Stimulated activated CD8-positive, alpha-beta memory T cell treated with anti-CD3 and anti-CD28 coated beads, Interleukin-12 subunit alpha, Interleukin-12 subunit beta, amount 100 ng/mL, for 24 hours (primary cell): ENCODE data around the gene STIM1.
"Not testable (repeated sequence)": the region's sequence is repeated elsewhere in the genome, so short reads cannot be mapped to it uniquely, and the experiment has no call there.

Experiments used
- DNase-seq: peaks from one replicate; pipeline ENCODE4 v3.0.0-alpha.2; 2020; ENCODE audit errors: extremely low read depth

STIM1 gene

DNA sequence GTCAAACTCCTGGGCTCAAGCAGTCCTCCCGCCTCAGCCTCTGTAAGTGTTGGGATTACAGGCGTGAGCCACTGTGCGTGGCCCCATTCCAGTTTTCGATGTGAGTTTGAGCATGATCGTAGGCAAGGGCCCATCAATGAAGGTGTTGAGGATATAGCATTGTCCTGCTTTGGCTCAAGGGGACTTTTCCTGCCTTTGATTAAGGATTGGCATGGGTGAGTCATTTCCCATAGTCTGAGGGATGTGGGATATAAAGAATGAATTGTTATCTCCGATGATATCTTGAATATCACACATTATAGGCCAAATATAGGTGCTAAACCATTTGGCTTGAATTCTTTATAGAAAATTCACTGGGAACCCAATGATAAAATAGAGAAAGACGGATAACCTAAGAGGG lies 30.4 kb downstream of the STIM1 start:
- DNase-seq, result no peak

DNA sequence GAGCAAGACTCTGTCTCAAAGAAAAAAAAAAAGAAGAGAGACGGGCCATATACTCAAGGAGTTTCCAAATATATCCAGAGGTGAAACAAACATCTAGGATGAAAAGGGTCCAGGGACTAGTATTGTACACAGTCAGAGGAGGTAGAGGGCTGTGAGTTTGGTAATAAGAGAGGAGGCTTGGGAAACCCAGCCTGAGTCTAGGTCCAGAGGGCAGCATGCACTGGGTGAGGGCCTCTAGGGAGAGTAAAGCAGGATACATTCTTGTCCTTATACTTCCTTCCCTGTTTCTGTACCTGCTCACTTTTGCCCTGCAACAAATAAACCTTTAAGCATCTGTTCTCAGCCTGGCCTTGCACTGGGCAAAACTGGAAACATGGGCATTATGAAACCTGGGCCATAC lies 31.5 kb downstream of the STIM1 start:
- DNase-seq, result no peak

DNA sequence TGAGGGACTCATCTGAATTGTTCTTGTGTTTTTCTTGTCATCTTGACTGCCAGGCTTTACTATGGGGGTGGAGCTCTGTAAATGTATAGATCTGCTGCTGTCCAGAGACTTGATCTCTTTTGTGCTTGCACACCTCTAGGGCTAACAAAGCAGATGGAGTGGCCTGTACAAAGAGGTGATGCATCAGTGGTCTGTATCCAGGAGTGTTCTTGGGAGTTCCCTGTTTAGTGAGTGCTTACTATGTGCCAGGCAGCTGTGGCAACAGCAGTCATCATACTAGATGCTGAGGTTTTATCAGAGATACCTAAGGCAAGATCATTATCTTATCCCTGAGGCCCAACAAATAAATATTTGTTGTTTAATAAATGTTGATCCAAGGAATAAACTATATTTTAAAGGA lies 33.4 kb downstream of the STIM1 start:
- DNase-seq, result no peak

DNA sequence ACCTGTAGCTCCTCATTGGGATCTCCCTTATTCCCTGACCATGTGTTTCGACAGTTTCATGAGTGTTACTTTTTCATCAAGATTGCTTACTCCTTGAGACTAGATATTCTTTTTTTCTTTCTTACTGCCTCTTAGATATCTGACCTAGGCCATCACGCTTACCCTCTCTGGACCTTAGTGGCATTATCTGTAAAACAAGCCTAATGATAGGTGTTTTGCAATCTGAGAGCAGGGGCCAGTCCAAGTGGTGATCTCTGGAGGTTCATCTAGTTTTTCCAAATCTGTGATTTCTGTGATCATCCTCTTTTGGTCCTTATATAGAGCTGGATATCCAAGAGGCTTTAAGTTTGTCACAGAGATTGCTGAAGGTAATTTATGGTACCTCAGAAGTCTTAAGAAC lies 34.5 kb downstream of the STIM1 start:
- no peak for DNase-seq

DNA sequence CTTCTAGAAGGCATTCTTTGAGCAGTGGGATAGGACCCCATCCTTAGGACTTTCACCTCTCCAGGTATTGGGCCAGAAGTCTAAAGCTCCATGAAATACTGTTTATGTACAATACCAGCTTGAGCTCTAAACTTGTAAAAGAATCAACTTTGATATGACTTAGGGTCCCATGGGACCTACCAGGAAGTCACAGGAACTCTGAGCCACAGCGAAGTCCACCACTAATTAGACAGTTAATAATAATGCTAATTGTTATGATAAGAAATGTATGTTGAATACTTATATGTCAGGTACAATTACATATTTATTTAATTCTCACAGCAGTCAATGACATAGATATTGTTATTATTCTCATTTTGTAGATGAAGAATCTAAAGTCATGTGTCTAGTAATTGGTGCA lies 35.3 kb downstream of the STIM1 start:
- no peak for DNase-seq

DNA sequence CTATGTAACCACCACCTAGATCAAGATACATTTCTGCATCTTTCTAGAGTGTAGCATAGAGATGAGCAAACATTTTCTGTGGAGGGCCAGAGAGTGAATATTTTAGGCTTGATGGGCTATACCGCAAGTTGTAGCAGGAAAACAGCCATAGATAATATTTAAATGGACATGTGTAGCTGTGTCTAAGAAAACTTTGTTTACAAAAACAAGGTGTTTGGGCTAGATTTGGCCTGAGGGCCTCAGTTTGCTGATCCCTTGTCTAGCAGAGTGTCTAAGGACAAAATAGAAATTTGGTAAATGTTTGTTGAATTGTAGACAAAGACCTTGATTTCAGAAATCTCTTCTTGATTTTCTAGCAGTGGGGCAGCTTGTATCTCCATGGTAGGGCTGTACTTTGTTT lies 36.3 kb downstream of the STIM1 start:
- DNase-seq, result no peak

DNA sequence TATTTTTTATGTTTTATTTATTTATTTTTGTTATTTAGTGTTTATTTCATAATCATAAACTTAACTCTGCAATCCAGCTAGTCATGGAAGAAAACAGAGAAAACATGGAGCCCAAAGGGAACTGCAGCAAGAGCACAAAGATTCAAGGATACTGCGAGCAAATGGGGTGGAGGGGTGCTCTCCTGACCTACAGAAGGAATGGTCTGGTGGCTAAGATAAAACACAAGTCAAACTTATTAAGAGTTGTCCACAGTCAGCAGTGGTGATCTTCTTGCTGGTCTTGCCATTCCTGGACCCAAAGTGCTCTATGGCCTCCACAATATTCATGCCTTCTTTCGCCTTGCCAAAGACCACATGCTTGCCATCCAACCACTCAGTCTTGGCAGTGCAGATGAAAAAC lies 36.7 kb downstream of the STIM1 start:
- DNase-seq, result no peak

DNA sequence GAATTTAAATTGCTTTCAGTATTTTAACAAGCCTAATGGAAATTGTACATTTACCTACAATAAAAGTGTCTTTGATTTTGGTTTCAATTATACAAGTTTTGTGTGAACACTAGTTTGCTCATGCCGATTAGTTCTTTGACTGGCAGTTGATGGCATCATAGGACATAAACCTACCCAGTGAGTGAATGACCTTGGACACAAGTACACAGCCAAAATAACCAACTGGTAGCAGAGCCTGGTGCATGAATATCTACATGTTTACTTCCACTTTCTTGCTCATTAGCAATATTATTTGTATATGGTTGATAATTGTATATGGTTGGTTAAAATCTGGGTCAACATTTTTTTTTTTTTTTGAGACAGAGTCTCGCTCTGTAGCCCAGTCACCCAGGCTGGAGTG lies 37.8 kb downstream of the STIM1 start:
- DNase-seq, result no peak

DNA sequence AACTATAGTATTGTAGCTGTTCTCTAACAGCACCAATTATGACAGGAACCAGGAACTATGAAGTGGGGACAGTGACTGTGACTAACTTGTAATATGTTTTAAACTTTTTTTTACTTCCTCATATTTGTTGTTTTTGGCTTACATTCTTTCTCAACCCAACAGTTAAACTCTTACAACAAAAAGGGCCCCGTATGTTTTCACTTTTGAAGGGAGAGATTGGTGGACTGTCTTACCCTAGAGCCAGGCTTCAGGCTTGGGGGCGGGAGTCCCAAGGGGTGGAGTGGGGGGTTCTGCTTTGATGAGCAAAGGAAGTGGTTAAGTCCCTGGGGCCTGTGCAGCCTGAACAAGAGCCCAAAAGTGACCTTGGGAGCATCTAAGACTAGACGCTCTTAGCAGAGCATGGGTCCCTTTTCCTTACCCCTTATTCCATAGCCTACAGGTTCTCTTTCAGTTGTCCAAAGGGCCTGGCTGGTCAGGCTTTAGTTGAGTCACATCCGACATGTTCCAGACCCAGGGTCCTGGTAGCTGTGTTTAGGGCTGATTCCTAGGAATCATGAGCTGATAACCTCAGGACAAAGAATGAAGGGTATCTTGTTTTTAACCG lies 38.8 kb downstream of the STIM1 start:
- DNase-seq, result no peak

DNA sequence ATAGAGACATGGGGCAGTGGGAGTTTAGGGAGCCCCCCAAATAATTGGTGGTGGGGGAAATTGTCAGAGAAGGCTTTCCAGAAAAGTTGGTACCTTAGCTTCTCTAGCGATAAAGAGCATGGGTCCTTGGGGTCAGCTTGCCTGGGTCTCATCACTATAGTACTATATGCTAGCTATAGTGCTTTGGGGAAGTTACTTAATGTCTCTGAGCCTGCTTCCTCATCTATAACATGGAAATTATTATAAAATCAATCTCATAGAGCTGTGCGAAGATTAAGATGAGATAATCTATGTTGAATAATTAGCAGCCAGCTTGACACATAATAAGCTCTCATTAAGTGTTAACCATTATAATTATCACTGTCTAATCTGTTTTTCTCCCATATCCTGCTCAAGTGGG lies 41.2 kb downstream of the STIM1 start:
- no peak for DNase-seq

DNA sequence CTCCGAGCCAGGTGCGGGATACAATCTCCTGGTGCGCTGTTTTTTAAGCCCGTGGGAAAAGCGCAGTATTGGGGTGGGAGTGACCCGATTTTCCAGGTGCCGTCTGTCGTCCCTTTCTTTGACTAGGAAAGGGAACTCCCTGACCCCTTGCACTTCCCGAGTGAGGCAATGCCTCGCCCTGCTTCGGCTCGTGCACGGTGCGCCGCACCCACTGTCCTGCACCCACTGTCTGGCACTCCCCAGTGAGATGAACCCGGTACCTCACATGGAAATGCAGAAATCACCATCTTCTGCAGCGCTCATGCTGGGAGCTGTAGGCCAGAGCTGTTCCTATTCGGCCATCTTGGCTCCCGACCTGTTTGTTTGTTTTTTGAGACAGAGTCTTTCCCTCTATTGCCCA lies 44.8 kb downstream of the STIM1 start:
- not testable (repeated sequence) for DNase-seq

DNA sequence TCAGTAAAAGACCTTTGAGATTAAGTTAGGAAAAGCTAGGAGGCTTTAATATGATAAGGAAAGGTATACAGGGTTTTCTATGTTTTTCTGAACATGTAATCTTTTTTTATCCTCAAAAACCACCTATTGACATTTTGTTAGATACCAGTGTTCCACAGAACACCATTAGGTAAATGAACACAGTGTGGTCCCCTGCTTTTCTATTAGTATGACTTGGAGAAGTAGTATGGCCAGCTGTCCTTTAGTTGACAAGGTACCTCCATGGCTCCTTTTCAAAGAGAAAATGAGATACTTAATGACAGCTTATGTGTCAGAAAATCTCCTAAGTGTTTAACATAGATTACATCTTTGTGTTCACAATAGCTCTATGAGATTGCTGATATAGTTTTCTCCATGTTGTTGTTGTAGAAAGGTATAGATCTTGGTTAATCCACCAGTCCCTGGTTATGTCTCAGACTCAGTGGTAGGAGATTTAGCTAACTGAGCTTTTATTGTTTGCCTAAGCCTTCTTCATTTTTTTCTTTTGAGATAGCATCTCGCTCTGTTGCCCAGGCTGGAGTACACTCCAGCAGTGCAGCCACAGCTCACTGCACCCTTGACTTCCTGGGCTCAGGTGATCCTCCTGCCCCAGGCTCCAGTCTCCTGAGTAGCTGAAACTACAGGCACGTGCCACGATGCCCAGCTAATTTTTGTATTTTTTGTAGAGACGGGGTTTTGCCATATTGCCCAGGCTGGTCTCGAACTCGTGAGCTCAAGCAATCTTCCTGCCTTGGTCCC lies 46.0 kb downstream of the STIM1 start:
- no peak for DNase-seq

DNA sequence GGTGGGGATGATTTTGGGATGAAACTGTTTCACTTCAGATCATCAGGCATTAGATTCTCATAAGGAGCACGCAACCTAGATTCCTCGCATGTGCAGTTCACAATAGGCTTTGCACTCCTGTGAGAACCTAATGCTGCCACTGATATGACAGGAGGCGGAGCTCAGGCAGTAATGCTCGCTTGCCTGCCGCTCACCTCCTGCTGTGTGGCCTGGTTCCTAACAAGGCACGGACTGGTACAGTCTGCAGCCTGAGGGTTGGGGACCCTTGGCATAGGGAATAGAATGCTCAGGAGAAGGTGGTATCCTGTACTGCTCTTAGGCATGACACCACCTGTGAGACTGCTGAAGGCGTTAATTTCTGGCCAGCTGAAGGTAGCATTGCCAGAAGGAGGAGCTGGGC lies 47.0 kb downstream of the STIM1 start:
- no peak for DNase-seq

DNA sequence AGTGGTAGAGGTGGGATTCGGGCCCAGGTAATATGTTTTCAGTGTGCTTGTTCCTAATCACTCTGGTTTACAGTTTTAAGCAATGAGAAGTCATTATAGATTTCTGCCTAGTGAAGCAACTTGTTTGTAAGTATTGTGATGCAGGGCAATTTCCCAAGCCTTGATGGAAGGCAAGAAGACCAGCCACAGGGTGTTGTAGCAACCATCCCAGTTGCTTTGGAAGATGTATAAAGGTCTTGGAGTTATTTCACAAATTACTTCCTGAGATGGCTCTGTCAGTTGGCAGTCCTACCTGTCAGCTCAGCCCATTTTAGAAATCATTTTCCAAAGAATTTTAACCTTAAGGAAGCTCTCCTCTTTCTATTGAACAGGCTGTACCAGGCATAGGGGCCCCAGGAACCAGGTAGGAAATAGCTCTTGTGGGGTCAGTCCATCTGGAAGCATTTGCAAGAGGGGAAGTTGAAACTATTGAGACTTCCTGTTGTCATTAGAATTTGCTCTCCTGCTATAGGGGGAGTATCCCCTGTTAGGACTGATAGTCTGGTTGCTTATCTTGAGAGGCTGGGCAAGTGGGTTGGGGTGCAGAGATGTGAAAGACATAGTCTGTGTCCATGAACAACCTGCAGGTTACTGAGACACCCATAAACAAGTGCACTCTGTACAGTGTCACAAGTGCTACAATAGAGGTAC lies 47.9 kb downstream of the STIM1 start:
- no peak for DNase-seq

DNA sequence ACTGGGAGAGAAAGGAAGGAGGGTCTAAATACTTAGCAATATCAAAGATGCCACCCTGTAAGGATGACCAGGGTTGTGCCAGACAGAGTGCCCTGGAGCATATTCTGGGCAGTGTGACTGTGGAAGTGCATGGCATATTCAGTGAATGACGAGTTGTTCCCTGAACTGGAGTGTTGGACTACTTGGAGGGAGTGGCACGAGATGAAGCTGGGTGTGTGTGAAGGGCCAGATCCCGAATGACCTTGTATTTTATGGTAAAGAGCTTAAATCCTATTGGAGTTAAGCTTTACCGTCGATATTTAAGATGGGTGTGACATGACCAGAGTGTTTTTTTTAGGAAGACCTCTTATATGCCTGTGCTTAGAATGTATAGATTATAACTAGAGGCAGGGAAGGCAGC lies 48.8 kb downstream of the STIM1 start:
- DNase-seq, result no peak

DNA sequence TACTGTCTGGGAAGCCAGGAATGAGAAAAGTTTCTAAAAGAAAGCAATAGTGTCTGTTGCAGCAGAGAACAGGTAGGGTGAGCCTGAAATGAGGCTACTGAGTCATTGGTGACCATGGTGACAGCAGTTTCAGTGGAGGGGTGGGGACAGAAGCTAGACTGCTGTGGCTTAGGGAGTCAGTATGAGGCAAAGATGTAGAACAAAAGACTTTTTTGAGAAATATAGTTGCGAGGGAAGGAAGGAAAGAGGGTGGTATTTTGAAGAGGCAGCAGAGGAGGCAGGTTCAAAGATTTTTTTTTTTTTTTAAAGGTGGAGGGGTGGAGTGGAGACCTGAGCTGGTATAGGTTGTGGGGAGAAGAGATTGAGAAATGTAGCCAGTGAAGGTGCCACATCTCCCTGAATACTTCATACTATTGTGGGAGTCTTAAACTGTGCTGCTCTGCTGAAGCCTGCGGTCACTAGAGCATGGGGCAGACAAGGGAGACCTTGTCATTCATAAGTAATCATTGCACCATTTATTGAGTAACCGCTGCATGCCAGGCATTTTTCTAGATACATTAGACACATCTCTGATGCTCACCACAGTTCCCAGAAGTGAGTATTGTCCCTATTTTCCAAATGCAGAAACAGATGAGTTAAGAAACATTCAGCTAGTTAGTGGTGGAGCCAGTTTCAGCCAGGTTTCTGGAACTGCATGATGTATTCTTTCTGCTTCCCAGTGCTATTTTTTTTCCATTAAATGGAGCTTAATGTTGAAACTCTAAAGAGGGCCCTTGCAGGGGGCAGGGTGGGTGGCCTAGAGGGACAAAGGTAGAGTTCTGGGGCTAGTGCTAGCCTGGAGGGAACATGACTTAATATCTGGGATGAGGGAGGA lies 49.9 kb downstream of the STIM1 start:
- DNase-seq, result no peak

DNA sequence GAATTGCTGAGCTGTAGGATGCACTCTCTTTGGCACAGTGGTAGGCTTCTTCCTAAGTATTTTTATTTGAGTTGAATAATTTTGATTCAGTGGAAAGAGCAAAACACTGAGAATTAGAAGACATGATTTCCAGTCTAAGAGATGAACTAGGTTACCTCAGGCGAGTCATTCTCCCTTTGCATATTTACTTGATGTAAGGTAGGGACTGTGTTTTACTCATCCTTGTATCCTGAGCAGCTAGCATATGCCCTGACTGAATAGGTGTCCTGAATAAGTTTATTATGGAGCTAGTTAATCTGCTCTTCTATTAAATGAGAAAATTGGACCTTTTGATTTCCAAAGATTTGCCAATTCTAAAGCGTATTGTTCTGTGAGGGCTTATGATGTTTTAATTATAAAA lies 50.7 kb downstream of the STIM1 start:
- no peak for DNase-seq

DNA sequence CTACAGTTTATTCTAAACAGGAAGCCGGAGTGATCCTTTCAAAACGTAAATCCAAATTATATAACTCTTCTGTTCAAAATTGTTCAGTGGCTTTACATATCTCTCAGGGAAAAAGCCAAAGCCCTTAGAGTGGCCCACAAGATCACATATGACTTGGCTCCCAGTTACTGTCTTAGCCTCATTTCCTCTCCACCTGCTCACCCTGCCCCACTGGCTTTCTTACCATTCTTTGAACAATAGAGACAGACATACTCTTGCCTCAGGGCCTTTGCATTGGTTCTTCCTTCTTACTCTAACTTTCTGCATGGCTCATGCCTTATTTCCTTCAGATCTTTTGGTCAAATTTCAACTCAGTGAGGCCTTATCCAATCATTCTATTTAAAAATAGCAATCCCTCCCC lies 52.1 kb downstream of the STIM1 start:
- no peak for DNase-seq

DNA sequence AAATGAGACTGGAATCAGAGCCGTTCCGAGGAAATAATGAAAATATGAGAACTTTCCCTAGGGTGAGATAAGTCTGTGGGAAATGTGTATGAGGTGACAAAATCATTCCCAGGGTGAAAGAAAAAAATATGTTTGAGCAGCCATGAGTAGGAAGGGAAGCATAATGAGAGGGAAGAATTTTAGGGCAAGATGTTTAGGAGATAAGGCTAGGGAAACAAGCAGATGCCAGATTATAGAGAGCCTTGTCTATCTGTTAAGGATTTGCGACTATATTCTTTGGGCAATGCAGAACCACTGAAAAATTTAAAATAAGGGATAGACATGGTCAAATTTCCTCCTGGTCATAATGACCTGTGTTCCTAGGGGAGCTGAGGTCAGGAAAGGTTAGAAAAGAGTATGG lies 54.4 kb downstream of the STIM1 start:
- DNase-seq, result no peak

DNA sequence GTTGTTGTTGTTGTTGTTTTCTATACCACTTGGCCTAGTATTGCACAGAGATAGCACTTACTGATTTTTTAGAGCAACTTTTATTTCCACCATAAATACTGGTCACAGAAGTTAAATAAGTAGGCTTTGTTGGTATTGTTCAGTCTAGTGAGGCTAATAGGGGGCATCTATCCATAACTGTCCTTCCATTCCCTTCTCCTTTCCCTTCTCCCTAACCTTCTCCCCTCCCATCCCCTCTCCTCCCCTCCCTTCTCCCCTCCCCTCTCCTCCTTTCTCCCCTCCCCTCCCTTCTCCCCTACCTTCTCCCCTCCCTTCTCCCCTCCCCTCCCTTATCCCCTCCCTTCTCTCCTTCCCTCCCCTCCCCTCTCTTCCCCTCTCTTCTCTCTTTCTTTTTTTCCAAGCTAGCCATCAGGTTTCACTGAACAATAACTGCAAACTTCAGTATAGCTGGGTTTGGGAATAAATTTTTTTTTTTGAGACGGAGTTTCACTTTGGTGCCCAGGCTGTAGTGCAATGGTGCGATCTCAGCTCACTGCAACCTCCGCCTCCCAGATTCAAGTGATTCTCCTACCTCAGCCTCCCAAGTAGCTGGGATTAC lies 56.5 kb downstream of the STIM1 start:
- DNase-seq, result no peak

DNA sequence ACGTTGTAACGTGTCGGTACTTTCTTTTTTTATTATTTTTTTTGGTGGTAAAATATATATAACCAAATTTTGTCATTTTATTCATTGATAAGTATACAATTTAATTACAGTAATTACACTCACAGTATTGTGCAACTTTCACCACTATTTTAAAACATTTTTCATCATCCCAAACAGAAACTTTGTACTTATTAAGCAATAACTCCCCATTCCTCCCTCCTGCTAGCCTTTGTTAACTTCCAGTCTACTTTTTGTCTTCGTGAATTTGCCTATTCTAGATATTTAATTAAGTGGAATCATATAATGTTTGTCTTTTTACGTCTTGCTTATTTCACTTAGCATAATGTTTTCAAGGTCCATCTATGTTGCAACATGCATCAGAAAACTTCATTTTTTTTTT lies 58.5 kb downstream of the STIM1 start:
- DNase-seq, result no peak

DNA sequence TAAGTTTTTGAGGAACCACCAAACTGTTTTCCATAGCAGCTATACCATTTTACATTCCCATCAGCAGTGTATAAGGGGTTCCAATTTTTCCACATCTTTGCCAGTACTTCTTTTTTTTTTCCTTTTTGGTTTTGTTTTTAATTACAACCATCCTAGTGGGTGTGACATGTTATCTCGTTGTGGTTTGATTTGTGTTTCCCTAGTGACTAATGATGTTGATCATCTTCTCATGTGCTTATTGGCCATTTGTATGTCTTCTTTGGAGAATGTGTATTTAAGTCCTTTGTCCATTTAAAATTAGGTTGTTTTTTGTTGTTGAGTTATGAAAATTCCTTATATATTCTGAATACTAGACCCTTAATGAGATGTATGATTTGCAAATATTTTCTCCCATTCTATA lies 59.3 kb downstream of the STIM1 start:
- DNase-seq, result no peak
